GM19324 (cell line): ENCODE results near the gene RASSF5.
A peak's percentile ranks its signal among the peaks of the same experiment; 100 is the strongest.

Experiments used
- ATAC-seq: cut with Tn5 transposase; IDR thresholded peaks from one replicate; pipeline ENCODE4 v1.9.1; 2021; ENCODE audit warnings: mild to moderate bottlenecking, moderate library complexity; ENCODE audit not compliant: unreplicated experiment, low FRiP score

The RASSF5 gene

DNA sequence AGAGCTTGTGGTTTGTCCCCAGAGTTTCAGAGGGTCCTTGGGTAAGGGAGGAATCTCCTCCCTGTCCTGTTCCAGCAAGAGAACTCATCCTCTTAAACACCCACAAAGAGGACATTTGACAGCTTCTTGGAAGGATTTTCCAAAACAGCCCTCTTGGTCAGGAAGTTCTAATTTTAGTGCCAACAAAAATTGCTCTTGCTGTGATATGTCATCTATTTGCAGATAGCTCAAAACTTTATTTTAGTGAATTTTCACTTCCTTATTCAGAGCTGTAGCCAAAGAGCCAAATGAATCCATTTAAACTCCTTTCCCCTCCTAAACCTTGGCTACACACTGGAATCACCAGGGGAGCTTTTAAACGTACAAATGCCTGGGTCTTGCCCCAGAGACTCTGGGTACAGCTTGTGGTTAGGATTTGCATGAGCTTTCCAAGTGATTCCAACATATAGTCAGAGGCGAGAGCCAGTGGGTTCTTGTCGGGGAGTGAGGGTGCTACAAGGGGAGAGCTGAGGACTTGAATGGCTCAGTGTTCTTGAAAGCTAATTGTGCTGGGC is 11.8 kb upstream of the RASSF5 start:
- no peak for ATAC-seq

DNA sequence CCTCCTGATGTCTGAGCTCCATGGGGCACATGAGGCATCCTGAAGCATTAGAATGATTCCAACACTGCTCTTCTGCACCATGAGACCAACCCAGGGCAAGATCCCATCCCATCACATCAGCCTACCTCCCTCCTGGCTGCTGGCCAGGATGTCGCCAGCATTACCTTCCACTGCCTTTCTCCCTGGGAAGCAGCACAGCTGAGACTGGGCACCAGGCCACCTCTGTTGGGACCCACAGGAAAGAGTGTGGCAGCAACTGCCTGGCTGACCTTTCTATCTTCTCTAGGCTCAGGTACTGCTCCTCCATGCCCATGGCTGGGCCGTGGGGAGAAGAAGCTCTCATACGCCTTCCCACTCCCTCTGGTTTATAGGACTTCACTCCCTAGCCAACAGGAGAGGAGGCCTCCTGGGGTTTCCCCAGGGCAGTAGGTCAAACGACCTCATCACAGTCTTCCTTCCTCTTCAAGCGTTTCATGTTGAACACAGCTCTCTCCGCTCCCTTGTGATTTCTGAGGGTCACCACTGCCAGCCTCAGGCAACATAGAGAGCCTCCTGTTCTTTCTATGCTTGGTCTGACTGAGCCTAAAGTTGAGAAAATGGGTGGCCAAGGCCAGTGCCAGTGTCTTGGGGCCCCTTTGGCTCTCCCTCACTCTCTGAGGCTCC is 11.1 kb upstream of the RASSF5 start:
- ATAC-seq = no peak

DNA sequence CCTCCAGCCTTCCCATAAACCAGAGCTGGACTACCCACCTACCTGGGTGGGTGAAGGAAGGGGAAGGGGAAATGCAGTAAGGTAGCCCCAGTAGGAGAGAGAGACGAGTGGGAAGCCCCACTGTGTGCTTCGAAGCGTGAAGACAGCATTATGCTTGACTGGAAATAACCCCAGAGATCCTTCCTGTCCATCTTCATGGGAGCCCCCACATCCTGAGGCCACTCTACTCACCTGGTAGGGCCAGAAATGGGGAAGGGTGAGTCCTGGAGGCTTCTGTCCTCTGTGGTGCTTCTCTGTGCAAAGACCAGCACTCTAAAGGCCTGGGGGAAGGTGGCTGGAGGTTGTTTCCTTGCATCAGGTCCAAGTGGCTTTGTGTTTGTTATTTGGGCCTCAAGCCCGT is 10.0 kb upstream of the RASSF5 start:
- no peak for ATAC-seq

DNA sequence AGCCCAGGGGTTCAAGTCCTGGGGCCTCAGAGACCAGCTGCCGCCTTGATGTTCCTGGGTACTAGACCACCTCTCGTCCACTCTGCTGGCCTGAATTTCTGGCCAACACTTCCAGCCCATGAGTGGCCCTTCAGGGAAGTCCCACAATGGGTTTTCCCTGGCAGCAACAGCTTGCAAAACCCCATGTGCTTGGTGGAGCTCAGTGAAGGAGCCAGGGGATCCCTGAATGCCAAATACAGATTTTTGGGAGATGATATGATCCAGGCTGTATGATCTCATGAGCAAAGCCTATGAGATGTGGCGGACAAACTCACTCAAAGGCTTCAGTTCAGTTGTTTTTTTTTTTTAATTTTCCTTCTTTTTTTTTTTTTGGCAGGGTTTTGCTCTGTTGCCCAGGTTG is 9.6 kb upstream of the RASSF5 start:
- no peak for ATAC-seq

DNA sequence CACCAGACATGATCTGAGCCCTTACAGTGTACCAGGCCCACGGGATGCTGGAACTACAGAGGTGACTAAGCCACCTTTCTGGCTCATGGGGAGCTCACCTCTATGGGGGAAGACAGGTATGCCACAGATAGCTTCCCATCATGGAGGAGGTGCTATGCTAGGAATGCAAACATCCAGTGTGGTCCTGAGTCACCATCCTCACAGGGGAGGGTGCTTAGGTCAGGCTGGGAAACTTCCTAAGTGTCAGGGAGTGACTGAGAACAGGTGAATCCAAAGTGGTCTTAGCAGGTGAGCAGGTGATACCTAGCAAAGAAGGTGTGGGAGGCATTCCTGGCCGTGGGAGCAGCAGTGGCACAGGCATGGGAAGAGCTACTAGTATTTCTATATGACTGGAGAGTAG is 8.6 kb upstream of the RASSF5 start:
- ATAC-seq = no peak

DNA sequence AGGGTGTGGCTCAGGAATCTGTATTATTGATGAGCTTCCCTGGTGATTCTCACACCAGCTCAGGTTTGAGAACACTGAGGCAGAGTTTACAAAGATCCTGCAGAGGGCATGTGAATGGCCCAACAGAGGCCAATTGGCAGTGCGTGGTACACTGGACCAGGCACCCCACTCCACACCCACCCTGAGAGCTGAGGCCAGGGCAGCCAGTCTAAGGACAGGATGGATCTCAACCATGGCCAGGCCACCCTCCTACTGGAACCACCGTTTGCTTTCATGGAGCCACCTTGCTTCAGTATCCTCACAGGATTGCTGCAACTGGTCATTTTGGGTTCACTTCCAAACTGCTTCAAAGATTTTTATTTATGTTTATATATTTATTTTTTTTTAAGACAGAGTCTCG is 7.3 kb upstream of the RASSF5 start:
- no peak for ATAC-seq

DNA sequence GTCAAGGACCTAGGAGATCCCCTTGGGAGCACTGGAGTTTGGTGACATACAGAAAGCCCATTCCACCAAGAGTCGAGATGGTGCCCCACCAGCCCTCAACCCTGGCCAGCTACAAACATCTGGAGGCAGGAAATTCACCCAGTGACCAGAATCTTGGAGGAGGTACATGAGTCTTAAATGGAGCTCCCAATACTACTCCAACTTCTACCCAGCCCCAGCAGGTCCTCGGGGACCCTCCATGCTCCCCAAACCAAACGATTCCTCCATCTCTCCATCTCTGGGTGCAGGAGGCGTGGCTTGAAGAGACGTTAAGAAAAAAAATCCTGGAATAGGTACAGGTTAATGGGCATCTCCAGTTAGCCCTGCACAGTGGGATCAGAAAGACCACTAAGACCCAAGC is 5.5 kb upstream of the RASSF5 start:
- no peak for ATAC-seq

DNA sequence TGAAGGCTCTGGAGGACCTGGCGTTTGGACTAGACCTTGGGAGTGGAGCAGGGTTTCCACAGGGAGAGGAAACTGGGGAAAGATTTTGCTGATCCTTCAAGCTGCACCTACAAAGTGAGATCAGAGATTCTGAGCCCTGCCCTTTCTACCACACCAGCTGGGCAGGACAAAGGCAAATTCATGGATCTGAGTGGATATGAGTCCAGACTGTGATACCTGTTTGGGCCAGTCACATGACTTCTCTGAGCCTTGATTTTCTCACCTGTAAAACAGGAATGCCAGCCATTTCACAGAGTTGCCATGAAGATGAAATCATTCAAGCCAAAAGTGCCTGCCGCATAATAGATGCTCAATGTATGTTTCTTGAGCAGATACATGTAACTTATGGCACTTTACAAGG is 4.9 kb upstream of the RASSF5 start:
- no peak for ATAC-seq

DNA sequence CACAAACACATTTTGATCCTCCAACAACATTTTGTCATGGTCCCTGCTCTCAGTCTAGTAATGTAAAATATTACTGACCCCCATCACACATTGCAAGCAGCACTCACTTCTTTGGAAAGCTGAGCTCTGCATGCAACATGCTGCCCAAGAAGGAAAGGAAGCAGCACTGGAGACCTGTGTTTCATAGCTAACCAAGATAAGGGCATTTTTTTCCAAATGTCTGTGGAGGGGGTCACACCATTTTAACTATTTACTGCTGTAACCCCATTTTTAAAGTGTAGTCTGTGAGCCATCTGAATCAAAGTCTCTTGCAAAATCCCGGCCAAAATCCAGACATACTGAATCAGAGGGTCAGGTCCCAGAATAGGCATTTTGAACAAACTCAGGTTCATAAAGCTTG is 4.5 kb upstream of the RASSF5 start:
- no peak for ATAC-seq

DNA sequence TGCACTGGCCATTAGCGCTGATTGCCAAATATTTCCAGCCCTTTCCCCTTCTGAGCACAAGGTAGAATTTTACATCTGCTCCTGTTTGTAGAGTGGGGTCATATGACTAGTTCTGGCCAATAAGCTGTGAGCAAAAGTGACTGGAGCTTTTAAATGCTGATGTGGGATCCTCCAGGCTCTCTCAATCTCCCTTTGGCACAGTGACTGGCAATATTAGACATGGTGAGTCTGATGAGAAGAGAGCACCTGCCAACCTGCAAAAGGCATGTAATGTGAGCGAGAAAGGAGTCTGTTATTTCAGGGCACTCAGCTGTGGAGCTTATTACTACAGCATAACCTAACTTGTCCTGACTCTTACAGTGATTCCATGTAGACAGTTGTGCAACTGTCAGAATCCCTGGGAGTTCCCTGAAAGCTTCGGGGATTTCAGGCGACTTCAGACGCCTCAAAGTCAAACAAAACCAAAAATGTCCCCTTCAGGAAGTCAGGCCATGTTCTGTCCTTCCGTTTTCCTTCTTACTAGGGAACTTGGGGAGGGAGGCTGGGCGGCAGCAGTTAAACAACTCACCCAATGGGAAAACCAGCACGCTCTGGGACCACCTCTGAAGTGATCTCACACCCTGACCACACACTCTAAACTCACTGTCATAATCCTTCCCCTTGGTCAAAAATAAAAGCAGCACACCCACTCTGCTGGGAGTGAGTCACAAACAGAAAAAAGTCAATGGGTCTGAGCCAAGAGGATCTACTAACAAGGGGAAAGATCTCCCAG is 3.6 kb upstream of the RASSF5 start:
- no peak for ATAC-seq

DNA sequence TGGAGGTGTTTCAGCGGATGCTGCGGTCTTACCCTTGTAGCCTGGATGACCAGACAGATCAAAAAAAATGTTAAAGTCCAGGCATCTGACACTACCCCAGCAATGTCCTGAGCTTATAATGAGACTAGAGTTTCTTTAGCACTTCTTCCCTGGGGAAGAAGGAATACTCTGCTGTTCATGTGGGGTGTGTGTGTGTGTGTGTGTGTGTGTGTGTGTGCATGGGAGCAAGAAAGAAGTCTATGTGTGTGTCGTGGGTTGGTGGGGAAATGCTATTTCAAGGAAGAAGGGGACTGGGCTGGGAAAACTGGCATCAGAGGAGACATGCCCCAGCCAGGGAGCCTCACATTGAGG is 3.0 kb upstream of the RASSF5 start:
- ATAC-seq = no peak

DNA sequence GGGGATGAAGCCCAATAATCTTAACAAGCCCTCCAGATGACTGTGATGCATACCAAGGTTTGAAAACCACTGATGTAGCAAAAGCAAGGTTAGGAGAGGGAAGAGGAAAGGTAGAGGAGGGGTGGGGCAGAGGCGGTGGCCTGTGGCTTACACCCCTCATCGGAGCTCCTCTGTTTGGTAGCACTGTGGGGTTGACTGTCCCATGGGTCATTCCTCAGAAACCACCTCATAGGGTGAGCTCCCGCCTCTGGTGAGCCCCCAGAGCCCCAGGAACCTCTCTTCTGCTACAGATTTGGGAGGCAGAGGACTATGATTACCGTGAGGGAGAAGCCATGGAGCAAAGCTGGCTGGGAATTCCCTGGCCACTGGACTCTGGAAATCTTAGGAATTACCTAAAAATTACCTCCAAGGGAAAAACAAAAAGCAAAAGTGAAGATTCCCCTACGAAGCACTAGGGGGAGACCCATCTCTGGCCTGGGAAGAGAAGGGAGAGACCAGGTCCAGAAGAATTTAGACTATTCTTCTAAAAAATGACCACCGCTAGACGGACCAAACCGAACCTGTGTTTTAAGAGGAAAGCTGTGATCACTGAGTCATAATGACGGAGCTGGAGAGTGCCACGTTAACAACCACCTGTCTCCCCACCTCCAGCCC is 1.5 kb upstream of the RASSF5 start:
- no peak for ATAC-seq

DNA sequence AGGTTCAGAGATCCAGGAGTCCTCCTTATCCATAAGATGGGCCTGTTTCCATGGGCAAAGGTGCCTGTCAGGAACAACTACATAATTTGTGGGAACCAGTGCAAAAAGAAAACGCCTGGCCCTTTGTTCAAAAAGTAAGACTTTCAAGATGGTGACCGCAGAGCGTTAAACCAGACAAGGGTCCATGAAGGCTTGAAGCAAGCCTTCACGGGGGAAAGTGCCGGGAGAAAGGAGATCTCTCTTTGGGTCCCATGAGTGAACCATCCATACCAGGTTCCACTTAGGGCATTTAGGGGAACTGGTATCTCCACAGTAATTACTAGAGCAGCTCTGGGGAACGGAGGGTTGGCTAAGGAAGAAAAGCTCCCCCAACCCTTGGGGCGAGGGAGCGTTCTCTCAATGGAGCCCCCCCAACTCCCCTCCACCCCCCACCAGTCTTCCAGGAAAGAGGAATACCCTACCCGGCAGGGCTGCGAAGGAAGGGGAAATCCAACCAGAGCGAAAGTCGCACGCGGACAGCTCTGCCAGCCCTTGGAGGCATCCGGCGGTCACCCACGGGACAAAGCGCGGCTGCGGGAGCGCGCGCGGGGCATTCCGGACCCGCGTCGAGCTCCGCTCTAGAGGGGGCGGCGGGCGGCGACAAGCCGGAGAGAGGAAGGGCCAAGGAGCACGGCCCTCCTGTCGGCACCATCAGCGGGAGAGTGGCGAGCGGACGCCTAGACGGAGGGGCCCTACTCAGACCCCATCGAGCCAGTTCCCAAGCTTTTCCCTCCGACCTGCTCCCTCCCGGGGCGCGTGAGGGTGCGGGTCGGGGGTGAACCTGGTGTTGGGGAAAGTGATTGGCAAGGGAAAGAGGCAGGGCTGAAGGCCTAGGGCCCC is 687 bp upstream of the RASSF5 start:
- peak; percentile 9 for ATAC-seq

DNA sequence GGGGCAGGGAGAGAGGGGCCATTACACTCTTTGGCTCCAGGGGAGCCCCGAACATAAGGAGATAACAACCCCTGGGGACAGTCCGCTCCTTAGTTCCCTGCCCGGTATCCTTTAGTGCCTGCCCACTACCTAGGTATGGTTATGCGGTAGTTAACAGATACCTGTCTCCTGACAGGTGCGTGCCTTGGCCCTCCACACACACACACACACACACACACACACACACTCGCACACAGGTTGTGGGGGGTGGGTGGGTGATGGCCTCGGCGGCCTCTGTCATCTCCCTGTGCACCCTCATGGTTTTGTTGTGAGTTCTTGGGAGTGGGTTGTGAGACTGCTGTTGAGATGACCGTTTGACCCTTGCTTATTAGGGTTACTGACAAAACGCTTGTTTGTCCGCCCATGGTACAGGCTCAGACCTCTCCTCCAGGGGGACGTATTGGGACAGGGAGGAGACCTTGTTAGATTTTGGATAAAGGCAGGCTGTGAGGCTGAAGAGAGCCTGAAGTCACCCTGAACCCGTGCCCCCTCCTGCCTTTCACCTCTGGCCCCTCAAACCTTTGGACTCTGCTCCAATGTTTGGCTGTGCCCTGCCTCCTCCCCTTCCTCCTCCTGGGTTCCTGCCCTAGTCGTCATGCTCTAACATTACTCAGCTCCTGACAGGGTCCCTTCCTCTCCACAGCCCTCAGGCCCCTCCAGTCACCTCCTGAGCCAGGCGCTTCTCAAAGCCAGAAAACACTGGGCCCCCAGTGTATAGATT is 979 bp downstream of the RASSF5 start:
- no peak for ATAC-seq

DNA sequence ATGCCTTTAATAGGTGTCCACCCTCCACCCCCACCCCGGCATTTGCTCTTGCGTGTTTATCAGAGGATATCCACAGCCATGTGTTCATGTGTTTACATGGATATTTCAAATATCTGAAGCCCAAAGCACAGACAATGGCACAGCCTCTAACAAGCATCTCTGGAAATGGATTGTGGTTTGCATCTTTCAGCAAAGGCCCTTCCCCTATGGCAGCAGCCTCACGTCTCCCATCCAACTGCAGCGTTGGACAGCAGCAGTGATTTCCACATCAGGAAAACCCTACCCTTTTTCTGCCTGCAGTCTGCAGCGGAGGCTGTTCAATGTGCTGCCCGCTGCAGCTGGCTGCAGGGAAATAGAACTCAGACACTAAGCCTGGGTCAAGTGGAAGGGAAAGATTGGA is 1.6 kb downstream of the RASSF5 start:
- ATAC-seq = no peak

DNA sequence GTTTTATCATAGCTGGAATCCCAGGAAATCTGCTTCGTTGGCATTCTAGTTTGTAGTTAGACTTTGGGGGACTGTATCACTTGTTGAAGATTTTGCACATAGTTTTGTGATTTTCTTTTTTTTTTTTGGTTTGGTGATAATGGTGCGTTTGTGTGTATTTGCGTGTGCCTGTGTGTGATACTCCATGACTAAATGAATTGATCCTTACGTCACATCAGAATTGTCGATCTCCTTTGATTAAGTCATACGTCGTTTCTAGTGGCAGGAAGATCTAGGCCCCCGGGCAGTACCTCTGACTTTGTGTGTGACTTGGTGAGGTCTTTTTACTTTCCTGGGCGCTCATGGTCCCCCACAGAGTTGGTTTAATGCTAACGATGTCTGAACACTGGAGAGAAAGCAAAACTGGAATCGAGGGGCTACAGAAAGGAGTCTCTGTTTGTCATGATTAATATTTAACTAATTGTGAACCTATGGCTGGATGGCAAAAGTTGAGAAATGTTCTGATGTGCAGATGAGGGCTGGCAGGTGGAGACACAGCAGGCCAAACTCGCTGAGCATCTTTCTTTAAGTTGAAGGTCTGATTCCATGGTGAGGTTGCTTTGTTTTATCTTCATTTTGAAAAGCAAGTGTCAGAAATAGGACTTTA is 2.4 kb downstream of the RASSF5 start:
- no peak for ATAC-seq

DNA sequence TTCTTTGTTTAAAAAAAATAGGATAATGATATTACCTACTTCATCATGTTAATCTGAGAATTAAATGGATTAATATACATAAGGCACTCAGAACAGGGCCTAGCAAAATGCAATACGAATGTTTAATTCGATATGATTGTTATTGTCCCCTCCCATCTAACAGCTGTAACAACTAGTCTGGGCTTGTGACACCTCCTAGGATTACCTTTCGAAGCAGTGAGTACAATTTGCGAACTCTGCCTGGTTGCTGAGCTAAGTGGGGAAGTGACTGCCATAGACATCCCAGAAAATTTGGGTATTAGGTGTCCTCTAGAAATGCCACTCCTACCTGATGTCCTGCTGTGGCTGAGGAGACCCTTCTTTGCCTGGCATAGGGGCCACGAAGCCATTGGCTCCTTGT is 3.0 kb downstream of the RASSF5 start:
- ATAC-seq = no peak

DNA sequence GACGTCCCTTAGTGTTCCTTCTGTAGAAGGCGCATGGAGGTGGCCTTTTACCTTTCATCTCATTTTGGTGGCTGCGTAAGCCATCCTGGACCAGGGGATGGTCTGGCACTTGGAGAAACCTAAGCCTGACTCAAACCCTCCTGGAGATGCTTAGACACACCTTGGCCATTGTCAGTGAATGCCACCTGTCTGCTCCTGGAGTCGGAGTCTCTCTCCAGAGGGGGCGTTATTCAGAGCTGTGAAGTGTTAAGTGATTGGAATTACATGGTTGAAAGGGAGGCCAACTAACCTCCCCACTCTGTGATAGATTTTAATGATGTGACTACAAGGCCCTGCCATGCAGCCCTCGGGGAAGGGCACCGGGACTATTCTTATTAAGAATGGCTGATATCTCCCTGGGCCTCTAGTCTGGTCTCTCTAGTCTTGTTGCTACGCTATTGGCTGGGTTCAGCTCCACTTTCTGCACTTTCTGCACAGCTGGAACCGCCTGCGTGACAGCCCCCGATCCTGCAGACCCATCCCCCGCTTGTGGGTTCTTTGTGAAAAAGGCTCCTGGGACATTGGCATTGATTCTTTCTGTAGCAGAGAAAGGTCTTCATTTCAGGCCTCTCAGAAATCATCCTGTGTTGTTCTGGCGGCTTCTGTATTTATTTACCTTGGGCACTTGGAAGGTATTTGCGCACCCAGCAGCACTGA is 4.2 kb downstream of the RASSF5 start:
- ATAC-seq = no peak
